Gastrocnemius medialis (tissue), 4 donors: ENCODE data around the gene TBC1D25. TPM values are rescaled to one million over a fixed set of nuclear protein-coding genes. Genes with fewer than 3 reads are reported as not detected.
A peak's percentile ranks its signal among the peaks of the same experiment; 100 is the strongest.

Experiments used
- ATAC-seq, 2 donors: fragments of 150-250 bp; one replicate each; pipeline ENCODE4 v1.9.1; 2016
- DNase-seq, 2 donors: peaks; one replicate each; pipeline ENCODE4 v3.0.0-alpha.2; 2019
- H3K27ac ChIP-seq, 4 donors: fragments of 200-600 bp; sonication (generic); 1 replicate in 1 of 4; 2 replicates in 3 of 4; pipeline ENCODE4 v1.5.1; 2016 to 2018; ENCODE audit warnings: mild to moderate bottlenecking in 2 of 4, moderate library complexity in 1 of 4
- H3K27me3 ChIP-seq, 3 donors: fragments of 200-600 bp; sonication (generic) in 2 of 3; 1 replicate in 1 of 3; 2 replicates in 2 of 3; pipeline versions ENCODE4 v1.5.1 to v1.6.0; 2016 to 2019; ENCODE audit warnings: mild to moderate bottlenecking in 1 of 3, moderate library complexity in 1 of 3
- H3K36me3 ChIP-seq, 2 donors: fragments of 200-600 bp; sonication (generic) in 1 of 2; one replicate each; pipeline ENCODE4 v1.5.1; 2017 to 2018
- H3K4me1 ChIP-seq, 2 donors: fragments of 200-600 bp; sonication (generic) in 1 of 2; one replicate each; pipeline ENCODE4 v1.5.1; 2016 to 2017; ENCODE audit warnings: mild to moderate bottlenecking in 2 of 2
- H3K4me3 ChIP-seq, 4 donors: fragments of 200-600 bp; sonication (generic) in 3 of 4; 1 replicate in 1 of 4; 2 replicates in 3 of 4; pipeline ENCODE4 v1.5.1; 2016 to 2019; ENCODE audit warnings: mild to moderate bottlenecking in 2 of 4
- H3K9me3 ChIP-seq, 3 donors: fragments of 200-600 bp; sonication (generic) in 2 of 3; 1 replicate in 1 of 3; 2 replicates in 2 of 3; pipeline ENCODE4 v1.5.1; 2016 to 2019
- POLR2A ChIP-seq, 2 donors: fragments of 450-650 bp; IDR thresholded peaks; one replicate each; pipeline ENCODE4 v1.6.1; 2017; ENCODE audit warnings: antibody characterized with exemption in 2 of 2, mild to moderate bottlenecking in 2 of 2, moderate library complexity in 2 of 2
- in situ Hi-C, 4 donors: fragments of 200-750 bp; cut with MboI; loops; one replicate each; pipeline versions ENCODE4 v1.15.0 to v1.8.0; 2017; ENCODE audit warnings: low sequenced_read_pairs in 4 of 4
- intact Hi-C: fragments of 100-400 bp; cut with DNase I; formaldehyde crosslinking; loops from one replicate; pipeline ENCODE4 v1.15.1; 2023; ENCODE audit warnings: low total_unique reads
- total RNA-seq, 4 donors: library from RNA; depleted of rRNA; stranded (reverse); fragments of >200 nt; gene quantifications; one replicate each; pipeline versions ENCODE4 v1.1.0 to v1.2.3, GENCODE V29; 2016
- TF ChIP-seq, protein P1 (sequence below), 5 experiments: fragments of 450-650 bp in 3 of 5; fragments of 200-600 bp in 2 of 5; sonication (generic) in 2 of 5; IDR thresholded peaks in 4 of 5; conservative IDR thresholded peaks in 1 of 5; 1 replicate in 4 of 5; 2 replicates in 1 of 5; pipeline ENCODE4 v1.5.1; 2016 to 2019; ENCODE audit warnings: antibody characterized with exemption in 5 of 5, mild to moderate bottlenecking in 3 of 5, moderate library complexity in 3 of 5

Gene TBC1D25
- total RNA-seq, 4 donors from 2014 or later: 10.3 to 14.8 (median 11.9) TPM

DNA sequence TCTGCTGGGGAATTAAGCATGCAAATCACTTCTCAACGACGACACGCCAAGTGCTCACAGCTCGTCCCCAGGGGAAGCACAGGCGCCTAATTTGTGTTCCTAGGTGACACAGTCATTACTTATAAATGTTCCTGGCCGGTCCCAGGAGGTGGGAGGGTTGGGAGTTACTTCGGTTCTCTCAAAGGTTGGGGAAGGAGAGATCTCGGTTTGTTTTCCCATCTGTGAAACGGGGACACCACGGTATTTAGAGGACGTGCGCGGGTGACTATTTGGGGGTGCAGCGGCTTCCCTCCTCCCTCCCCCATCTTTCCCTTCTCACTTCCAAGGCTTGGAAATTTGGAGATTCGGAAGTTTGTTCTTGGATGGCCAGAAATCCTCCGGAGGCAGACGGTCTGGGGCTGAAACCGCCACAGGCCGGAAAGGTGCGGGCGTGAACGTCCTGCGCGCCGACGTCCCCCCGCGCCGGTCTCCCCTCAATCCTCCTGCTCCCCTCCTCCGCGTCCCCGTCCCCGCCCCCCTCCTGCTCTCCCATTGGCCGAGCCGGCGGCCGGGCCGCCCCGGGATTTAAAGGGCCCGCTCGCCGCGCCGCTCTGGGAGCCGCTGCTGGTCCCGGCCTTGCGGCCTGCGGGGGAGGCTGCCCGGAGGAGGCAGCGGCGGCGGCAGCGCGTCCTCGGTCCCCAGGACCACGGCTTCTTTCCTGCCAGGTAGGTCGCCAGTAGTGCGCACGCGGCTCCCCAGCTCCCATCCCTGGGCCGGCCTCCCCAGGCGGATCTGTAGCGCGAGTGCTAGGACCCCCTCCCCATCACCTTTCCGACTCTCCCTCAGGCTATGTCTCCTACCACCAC lies 30.9 kb upstream of the TBC1D25 start, which contains the start of gene PORCN:
PORCN (plus strand) TSS at position 593 of the 845 bp plus-strand sequence. CDS start 829 bp downstream, outside the sequence.
- no peaks in the 10 kb centered on the region for H3K27me3 ChIP-seq
- ATAC-seq (peak; percentile 91 to 94), DNase-seq (peak; percentile 70 to 76)
- no peaks in the 10 kb centered on the region for H3K36me3 ChIP-seq
- peak; percentile 53 to 61 for TF ChIP-seq POLR2A (IDR thresholded peaks at IDR 0.05)
- TF ChIP-seq, protein P1, sequence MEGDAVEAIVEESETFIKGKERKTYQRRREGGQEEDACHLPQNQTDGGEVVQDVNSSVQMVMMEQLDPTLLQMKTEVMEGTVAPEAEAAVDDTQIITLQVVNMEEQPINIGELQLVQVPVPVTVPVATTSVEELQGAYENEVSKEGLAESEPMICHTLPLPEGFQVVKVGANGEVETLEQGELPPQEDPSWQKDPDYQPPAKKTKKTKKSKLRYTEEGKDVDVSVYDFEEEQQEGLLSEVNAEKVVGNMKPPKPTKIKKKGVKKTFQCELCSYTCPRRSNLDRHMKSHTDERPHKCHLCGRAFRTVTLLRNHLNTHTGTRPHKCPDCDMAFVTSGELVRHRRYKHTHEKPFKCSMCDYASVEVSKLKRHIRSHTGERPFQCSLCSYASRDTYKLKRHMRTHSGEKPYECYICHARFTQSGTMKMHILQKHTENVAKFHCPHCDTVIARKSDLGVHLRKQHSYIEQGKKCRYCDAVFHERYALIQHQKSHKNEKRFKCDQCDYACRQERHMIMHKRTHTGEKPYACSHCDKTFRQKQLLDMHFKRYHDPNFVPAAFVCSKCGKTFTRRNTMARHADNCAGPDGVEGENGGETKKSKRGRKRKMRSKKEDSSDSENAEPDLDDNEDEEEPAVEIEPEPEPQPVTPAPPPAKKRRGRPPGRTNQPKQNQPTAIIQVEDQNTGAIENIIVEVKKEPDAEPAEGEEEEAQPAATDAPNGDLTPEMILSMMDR (IDR thresholded peaks at IDR 0.05 in 4 of 5, conservative IDR thresholded peaks at IDR 0.05 in 1 of 5): no peak
- intact Hi-C loops: loop anchor here (1.0 kb wide), 2 partner anchors 31 to 32 kb away; partner anchors contain the start of genes FTSJ1 and TBC1D25
- in situ Hi-C loops: no loop called here
- H3K4me3 ChIP-seq: peak within 1 kb of the TSS; percentile 68 to 78 (median 76)
- H3K4me1 ChIP-seq: no peaks in the 10 kb centered on the region
- H3K9me3 ChIP-seq: no peaks in the 10 kb centered on the region
- peak within 1 kb of the TSS; percentile 83 to 85 (median 84) for H3K27ac ChIP-seq

DNA sequence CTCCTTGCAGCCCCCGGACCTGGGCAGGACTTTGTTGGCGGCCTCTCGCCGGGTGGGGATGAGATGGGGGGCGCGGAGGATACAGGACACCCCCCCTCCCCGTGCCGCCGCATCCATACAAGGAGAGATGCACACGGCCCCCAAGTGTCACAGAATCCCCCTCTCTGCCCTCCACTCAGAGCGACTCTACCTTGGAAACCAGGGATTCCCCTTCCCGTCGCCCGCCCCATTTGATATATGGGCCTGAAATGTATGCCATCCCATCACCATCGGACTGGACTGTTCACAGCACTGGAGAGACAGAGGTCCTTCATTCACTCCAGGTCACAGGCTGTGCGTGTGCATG lies 30.3 kb upstream of the TBC1D25 start:
- no peaks in the 10 kb centered on the region for H3K27me3 ChIP-seq
- ATAC-seq: no peak

DNA sequence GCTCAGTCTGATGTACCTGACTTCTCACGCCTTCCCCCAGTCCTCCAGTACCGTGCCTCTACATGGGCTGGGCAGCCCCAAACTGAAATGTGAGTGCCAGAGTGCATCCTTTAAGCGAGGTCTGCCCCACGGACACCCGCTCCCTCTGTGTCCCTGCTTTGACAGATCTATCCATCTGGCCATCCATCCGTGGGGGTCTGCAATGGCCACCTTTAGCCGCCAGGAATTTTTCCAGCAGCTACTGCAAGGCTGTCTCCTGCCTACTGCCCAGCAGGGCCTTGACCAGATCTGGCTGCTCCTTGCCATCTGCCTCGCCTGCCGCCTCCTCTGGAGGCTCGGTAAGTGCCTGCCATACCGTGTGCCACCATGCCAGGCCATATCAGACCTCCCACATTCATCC lies 29.9 kb upstream of the TBC1D25 start:
- no peak for DNase-seq
- H3K4me1 ChIP-seq: no peaks in the 10 kb centered on the region
- H3K27ac ChIP-seq: no peak overlapping the region
- intact Hi-C loops: no loop called here
- no peak for ATAC-seq
- no peaks in the 10 kb centered on the region for H3K9me3 ChIP-seq
- H3K4me3 ChIP-seq: peak overlapping the region; percentile 68 to 78 (median 76)
- in situ Hi-C loops: no loop called here
- H3K27me3 ChIP-seq: no peaks in the 10 kb centered on the region
- TF ChIP-seq, protein P1 (IDR thresholded peaks at IDR 0.05 in 4 of 5, conservative IDR thresholded peaks at IDR 0.05 in 1 of 5): no peak
- TF ChIP-seq POLR2A (IDR thresholded peaks at IDR 0.05): no peak
- H3K36me3 ChIP-seq: no peaks in the 10 kb centered on the region

More for the DNA sequence above, 30.3 kb upstream of the TBC1D25 start:
- Histone ChIP-seq H3K4me3 (peak overlapping the region; percentile 68 to 78 (median 76)), H3K36me3 (no peaks in the 10 kb centered on the region), H3K4me1 (no peaks in the 10 kb centered on the region), H3K27ac (peak overlapping the region; percentile 83 to 85 (median 84)), H3K9me3 (no peaks in the 10 kb centered on the region)
- intact Hi-C loops (no loop called here), in situ Hi-C loops (no loop called here)
- no peak for TF ChIP-seq POLR2A (IDR thresholded peaks at IDR 0.05)
- TF ChIP-seq, protein P1 (IDR thresholded peaks at IDR 0.05 in 4 of 5, conservative IDR thresholded peaks at IDR 0.05 in 1 of 5): no peak
- no peak for DNase-seq

DNA sequence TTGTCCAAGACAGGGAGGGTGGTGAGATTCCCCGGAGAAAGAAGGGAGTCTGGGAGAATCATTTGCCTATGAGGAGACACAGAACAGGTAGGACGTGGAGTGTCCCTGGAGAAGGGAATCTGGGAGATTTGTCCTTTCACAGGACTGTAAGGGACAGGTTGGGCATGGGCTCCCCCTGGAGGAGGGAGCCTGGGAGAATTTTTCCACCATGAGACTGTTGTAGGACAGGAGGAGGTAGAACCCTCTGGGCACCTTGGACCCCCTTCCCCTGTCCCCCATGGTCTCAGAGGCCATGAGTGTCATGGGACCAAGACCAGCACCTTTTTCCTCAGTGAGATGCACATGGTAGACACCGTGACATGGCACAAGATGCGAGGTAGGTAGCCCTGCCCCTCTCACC lies 28.0 kb upstream of the TBC1D25 start:
- Histone ChIP-seq H3K4me3 (no peak overlapping the region), H3K36me3 (no peaks in the 10 kb centered on the region), H3K9me3 (no peaks in the 10 kb centered on the region), H3K27ac (no peak overlapping the region), H3K27me3 (no peaks in the 10 kb centered on the region), H3K4me1 (no peaks in the 10 kb centered on the region)
- ATAC-seq: no peak
- no peak for DNase-seq
- TF ChIP-seq, protein P1 (IDR thresholded peaks at IDR 0.05 in 4 of 5, conservative IDR thresholded peaks at IDR 0.05 in 1 of 5): no peak
- TF ChIP-seq POLR2A (IDR thresholded peaks at IDR 0.05): no peak
- in situ Hi-C loops: no loop called here
- intact Hi-C loops: no loop called here
